Transverse colon (tissue), 4 donors: ENCODE results near the gene GKN1.

Experiments used
- CTCF ChIP-seq, 5 experiments: fragments of 200-600 bp in 3 of 5; fragments of 450-650 bp in 2 of 5; sonication (generic) in 3 of 5; IDR thresholded peaks; 1 replicate in 2 of 5; 2 replicates in 3 of 5; pipeline ENCODE4 v1.5.1; 2016 to 2017; ENCODE audit warnings: antibody characterized with exemption in 5 of 5, inconsistent platforms in 3 of 5, mild to moderate bottlenecking in 2 of 5, moderate library complexity in 1 of 5
- POLR2AphosphoS5 ChIP-seq, 3 donors: sonication (generic); formaldehyde crosslinking; IDR thresholded peaks; one replicate each; pipeline ENCODE4 v1.6.1; 2016; ENCODE audit warnings: antibody characterized with exemption in 3 of 3

DNA sequence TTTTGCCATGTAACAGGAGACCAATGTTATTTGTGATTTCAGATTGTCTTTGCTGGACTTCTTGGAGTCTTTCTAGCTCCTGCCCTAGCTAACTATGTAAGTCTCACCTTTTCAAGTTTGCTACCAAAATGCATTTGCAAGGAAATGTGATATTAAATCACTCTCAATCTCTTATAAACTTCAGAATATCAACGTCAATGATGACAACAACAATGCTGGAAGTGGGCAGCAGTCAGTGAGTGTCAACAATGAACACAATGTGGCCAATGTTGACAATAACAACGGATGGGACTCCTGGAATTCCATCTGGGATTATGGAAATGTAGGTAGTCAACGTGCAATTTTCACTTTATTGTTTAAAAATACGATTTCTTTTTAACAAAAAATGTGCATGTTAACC is 3.0 kb downstream of the GKN1 start:
- TF ChIP-seq POLR2AphosphoS5 (IDR thresholded peaks at IDR 0.05): no peak
- TF ChIP-seq CTCF (IDR thresholded peaks at IDR 0.05): no peak
